K562 (cell line): ENCODE data around the gene GMDS. TPM values are rescaled to one million over a fixed set of nuclear protein-coding genes. Genes with fewer than 3 reads are reported as not detected.

Experiments
- ARID3A ChIP-seq: IDR thresholded peaks from 2 replicates; pipeline ENCODE4 v1.6.1; 2012; ENCODE audit warnings: low read depth, low read length, improper control_type of control experiment, borderline replicate concordance
- DMBX1 ChIP-seq: fragments of 250-450 bp; sonication (Bioruptor Pico); IDR thresholded peaks from 2 replicates; pipeline ENCODE4 v1.8.0; 2022; ENCODE audit warnings: inconsistent platforms, mild to moderate bottlenecking, moderate library complexity, borderline replicate concordance
- FOXM1 ChIP-seq, 2 experiments: fragments of 450-650 bp in 1 of 2; sonication (generic) in 1 of 2; formaldehyde crosslinking in 1 of 2; IDR thresholded peaks; 2 replicates each; pipeline versions ENCODE4 v1.6.1 to v1.9.0; 2017 to 2022; ENCODE audit warnings: low read depth in 2 of 2, mild to moderate bottlenecking in 2 of 2, missing genetic modification reagents in 1 of 2, moderate library complexity in 1 of 2
- IRF9 ChIP-seq: fragments of 450-650 bp; IDR thresholded peaks from 2 replicates; pipeline ENCODE4 v1.6.1; 2016; ENCODE audit warnings: missing biosample characterization, missing genetic modification characterization
- LCOR ChIP-seq: sonication (generic); formaldehyde crosslinking; IDR thresholded peaks from 2 replicates; pipeline ENCODE4 v1.8.0; 2022; ENCODE audit warnings: mild to moderate bottlenecking, missing genetic modification reagents
- POLR3G ChIP-seq: IDR thresholded peaks from 2 replicates; pipeline ENCODE4 v1.6.1; 2011; ENCODE audit not compliant: insufficient read length, insufficient replicate concordance; ENCODE audit errors: extremely low read depth
- TRIM25 ChIP-seq: fragments of 450-650 bp; IDR thresholded peaks from 2 replicates; pipeline ENCODE4 v1.7.0; 2016; ENCODE audit warnings: borderline replicate concordance
- VEZF1 ChIP-seq: fragments of 200-800 bp; sonication (Bioruptor generic); IDR thresholded peaks from 2 replicates; pipeline ENCODE4 v1.6.1; 2017; ENCODE audit warnings: missing genetic modification characterization, missing compliant biosample characterization
- ZNF280A ChIP-seq: fragments of 450-650 bp; IDR thresholded peaks from 2 replicates; pipeline ENCODE4 v1.6.1; 2018; ENCODE audit warnings: mild to moderate bottlenecking, low read depth; ENCODE audit not compliant: partially characterized antibody
- ZNF445 ChIP-seq: fragments of 250-450 bp; sonication (Bioruptor Pico); IDR thresholded peaks from 2 replicates; pipeline ENCODE4 v1.4.0; 2020; ENCODE audit warnings: low read depth, mild to moderate bottlenecking, moderate library complexity
- polyA plus RNA-seq, 8 experiments: library from polyadenylated mRNA; depleted of rRNA in 4 of 8; stranded (reverse) in 5 of 8; unstranded in 3 of 8; fragments of >200 nt; fragmentation: Nextera tagmentation in 2 of 8; fragmentation: Illumina TruSeq in 1 of 8; extraction: Ambion mirVana in 2 of 8; extraction: Trizol in 1 of 8; gene quantifications; 2 replicates each; pipeline versions ENCODE4 v1.2.1 to v1.2.3, GENCODE V29; 2011 to 2014; ENCODE audit warnings: inconsistent platforms in 1 of 8, missing spikeins in 1 of 8
- total RNA-seq, 7 experiments: library from RNA; depleted of rRNA in 6 of 7; stranded (reverse); fragments of >200 nt in 6 of 7; fragmentation: Illumina TruSeq in 2 of 7; extraction: Trizol in 2 of 7; gene quantifications; 2 replicates each; pipeline versions ENCODE4 v1.2.1 to v1.2.3, GENCODE V29; 2011 to 2021; ENCODE audit warnings: low replicate concordance in 1 of 7

GMDS gene
- total and polyA plus RNA-seq, 9 of the 15 experiments (the other 6 are each of a cell fraction or from before 2014, with no cell fraction given), result 0.48 to 31.8 (median 13.4) TPM

- TF ChIP-seq VEZF1 (CRISPR knock-in tag), result no peak
- no peak for TF ChIP-seq TRIM25
- no peak for TF ChIP-seq POLR3G
- TF ChIP-seq ZNF280A, result no peak
- TF ChIP-seq ZNF445 (CRISPR knock-in tag), result no peak
- TF ChIP-seq FOXM1 (IDR thresholded peaks at IDR 0.05; ENCODE audit: low read depth), result no peak
- no peak for TF ChIP-seq FOXM1 (CRISPR knock-in tag; IDR thresholded peaks at IDR 0.05; ENCODE audit: low read depth)
- no peak for TF ChIP-seq LCOR (CRISPR knock-in tag)
- no peak for TF ChIP-seq IRF9 (tag)
- TF ChIP-seq ARID3A, result no peak
- no peak for TF ChIP-seq DMBX1 (CRISPR knock-in tag)
Observed at GRCh38 chr6:1786455-1787453, 458.7 kb downstream of the GMDS start (continued).
